Stimulated activated naive CD4-positive, alpha-beta T cell (primary cell): ENCODE data around the gene KRTAP3-3.
"Not testable (repeated sequence)": the region's sequence is repeated elsewhere in the genome, so short reads cannot be mapped to it uniquely, and the experiment has no call there.

Source experiments
- DNase-seq, 6 experiments: peaks; one replicate each; lab custom pipeline; 2025; lab: John Stamatoyannopoulos, UW

Gene KRTAP3-3

GRCh38 chr17:40993839-40994238, at the start of gene KRTAP3-3:
KRTAP3-3 (minus strand) TSS chr17:40994164; CDS start chr17:40994097, 67 bp downstream.
- DNase-seq = no peak

- DNase-seq = no peak
Measured at GRCh38 chr17:41042953-41043352, 49.0 kb upstream of the KRTAP3-3 start.

- not testable (repeated sequence) for DNase-seq
Measured at GRCh38 chr17:41040783-41041571, 47.0 kb upstream of the KRTAP3-3 start, which contains the start of gene KRTAP1-1. KRTAP1-1 (minus strand) TSS chr17:41041450; CDS start chr17:41041397, 53 bp downstream.

- DNase-seq = no peak
Measured at GRCh38 chr17:41037853-41038350, 43.9 kb upstream of the KRTAP3-3 start.

GRCh38 chr17:41034346-41034935, 40.5 kb upstream of the KRTAP3-3 start, which contains the start of gene KRTAP1-3:
KRTAP1-3 (minus strand) TSS chr17:41034874; CDS start chr17:41034821, 53 bp downstream.
- not testable (repeated sequence) for DNase-seq

GRCh38 chr17:41029633-41030245, 35.8 kb upstream of the KRTAP3-3 start, which contains the start of gene KRTAP1-4:
KRTAP1-4 (minus strand) TSS chr17:41030195; CDS start chr17:41030078, 117 bp downstream.
- no peak for DNase-seq

GRCh38 chr17:41026715-41027471, 32.9 kb upstream of the KRTAP3-3 start, which contains the start of gene KRTAP1-5:
KRTAP1-5 (minus strand) TSS chr17:41027208; CDS start chr17:41027155, 53 bp downstream.
- no peak for DNase-seq

- DNase-seq = no peak
Measured at GRCh38 chr17:41024697-41025096, 30.7 kb upstream of the KRTAP3-3 start.

GRCh38 chr17:41020336-41020735, 26.4 kb upstream of the KRTAP3-3 start:
- no peak for DNase-seq

- no peak for DNase-seq
Measured at GRCh38 chr17:41019415-41019814, 25.5 kb upstream of the KRTAP3-3 start.

GRCh38 chr17:41018541-41018940, 24.6 kb upstream of the KRTAP3-3 start:
- no peak for DNase-seq

- no peak for DNase-seq
Measured at GRCh38 chr17:41016578-41017215, 22.7 kb upstream of the KRTAP3-3 start.

- DNase-seq = no peak
Measured at GRCh38 chr17:41015454-41015853, 21.5 kb upstream of the KRTAP3-3 start.

GRCh38 chr17:41013606-41014005, 19.6 kb upstream of the KRTAP3-3 start:
- no peak for DNase-seq

GRCh38 chr17:41013181-41013580, 19.2 kb upstream of the KRTAP3-3 start:
- DNase-seq = no peak

GRCh38 chr17:41012326-41013120, 18.6 kb upstream of the KRTAP3-3 start:
- no peak for DNase-seq

- no peak for DNase-seq
Measured at GRCh38 chr17:41010441-41010840, 16.5 kb upstream of the KRTAP3-3 start.

GRCh38 chr17:41009936-41010335, 16.0 kb upstream of the KRTAP3-3 start:
- no peak for DNase-seq

- no peak for DNase-seq
Measured at GRCh38 chr17:41009301-41009760, 15.4 kb upstream of the KRTAP3-3 start.

GRCh38 chr17:41008811-41009210, 14.8 kb upstream of the KRTAP3-3 start, which contains the start of gene KRTAP3-1:
KRTAP3-1 (minus strand) TSS chr17:41009128; CDS start chr17:41009074, 54 bp downstream.
- DNase-seq = no peak
